Measurements from ENCODE around the gene ITPKA. TPM values are rescaled to one million over a fixed set of nuclear protein-coding genes. Genes with fewer than 3 reads are reported as not detected.
A peak's percentile ranks its signal among the peaks of the same experiment; 100 is the strongest.
"Not testable (repeated sequence)": the region's sequence is repeated elsewhere in the genome, so short reads cannot be mapped to it uniquely, and the experiment has no call there.

Gene ITPKA
- polyA plus RNA-seq (ENCODE audit: insufficient read length in 4 of 4) = under 1 TPM; 0.53 to 0.95 (median 0.63) TPM

DNA sequence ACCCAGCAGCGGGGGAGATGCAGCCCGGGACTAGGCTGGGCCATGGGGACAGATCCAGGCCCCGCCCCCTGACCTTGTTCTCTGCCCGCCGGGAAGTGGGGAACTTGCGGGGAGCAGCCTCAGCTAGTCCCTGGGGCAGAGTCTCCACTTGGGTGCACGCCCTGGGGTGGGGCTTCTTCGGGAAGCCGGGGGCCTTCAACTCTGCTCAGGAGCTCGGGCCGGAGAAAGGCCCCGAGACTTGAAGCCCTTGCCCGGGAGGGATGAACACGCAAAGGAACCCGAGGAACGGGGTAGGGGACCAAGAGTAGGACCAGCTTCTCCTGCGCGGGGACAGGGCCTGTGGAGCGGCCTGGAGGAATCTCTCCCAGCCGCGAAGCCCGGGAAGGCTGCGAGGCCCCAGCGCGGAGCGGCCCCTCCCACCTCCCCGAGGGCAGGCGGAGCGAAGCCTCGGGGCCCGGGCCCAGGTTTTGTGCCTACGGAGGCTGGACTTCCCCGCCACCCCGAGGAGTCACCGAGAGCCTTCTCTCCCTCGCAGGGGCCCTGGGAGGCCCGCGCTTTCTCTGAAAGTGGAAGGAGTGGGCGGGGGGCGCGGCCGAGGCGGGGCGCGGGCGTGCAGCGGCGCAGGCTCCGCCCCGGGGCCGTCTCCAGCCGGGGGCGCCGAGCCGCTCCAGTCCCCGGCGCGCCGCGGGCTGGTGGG lies at the start of gene ITPKA:
TSS of gene ITPKA (plus strand) at position 670 of the 697 bp plus-strand sequence. CDS start 54 bp downstream, outside the sequence.
- no peak for DNase-seq (ENCODE audit: low read depth in 4 of 4, low spot score in 3 of 4)

DNA sequence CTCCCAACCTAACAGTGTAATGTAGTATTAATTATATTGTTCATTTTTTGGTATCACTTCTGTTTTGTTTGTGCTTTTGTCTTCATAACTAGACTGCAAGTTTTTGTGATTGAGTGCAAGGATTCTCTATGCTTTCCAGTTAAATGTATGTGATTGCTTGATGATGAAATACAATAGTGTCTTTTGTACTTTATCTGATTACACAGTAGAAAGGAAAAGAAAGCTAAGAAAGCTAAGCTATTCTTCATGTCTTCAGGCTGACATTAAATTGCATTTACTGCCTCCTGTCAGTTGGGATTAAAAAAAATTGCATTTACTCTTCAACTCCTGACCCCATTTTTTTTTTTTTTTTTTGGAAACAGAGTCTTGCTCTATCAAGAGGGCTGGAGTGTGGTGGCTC lies 48.3 kb upstream of the ITPKA start:
- no peak for DNase-seq (ENCODE audit: low read depth in 4 of 4, low spot score in 3 of 4)

DNA sequence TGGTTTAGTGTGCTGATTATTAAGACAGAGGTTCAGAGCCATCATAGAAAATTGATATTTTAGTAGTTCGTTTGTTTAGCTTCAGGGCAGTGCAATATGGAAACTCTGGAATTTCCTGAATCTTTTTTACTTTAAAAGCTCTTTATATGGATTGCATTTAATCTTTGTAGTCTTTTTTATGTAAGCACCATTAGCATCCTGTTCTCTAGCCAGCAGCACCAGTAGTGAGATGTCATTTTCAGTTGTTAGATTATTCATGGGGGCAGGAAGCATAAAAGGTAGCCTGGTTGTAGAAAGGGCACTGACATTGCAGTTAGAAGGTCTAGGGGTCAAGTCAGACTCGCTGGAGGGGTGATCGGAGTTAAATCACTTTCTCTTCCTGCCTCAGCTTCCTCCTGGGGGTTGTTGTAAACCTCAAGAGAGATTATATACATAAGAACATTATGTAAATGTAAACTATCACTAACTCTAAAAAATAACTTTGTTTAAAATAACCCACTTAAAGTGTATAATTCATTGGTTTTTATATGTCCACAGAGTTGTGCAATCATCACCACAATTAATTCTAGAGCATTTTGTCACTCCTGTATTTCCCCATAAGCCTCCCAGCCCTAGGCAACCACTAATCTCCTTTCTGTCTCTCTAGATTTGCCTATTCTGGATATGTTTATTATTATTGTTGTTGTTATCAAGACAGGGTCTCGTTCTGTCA lies 31.4 kb upstream of the ITPKA start:
- no peak for DNase-seq (ENCODE audit: low read depth in 4 of 4, low spot score in 3 of 4)

DNA sequence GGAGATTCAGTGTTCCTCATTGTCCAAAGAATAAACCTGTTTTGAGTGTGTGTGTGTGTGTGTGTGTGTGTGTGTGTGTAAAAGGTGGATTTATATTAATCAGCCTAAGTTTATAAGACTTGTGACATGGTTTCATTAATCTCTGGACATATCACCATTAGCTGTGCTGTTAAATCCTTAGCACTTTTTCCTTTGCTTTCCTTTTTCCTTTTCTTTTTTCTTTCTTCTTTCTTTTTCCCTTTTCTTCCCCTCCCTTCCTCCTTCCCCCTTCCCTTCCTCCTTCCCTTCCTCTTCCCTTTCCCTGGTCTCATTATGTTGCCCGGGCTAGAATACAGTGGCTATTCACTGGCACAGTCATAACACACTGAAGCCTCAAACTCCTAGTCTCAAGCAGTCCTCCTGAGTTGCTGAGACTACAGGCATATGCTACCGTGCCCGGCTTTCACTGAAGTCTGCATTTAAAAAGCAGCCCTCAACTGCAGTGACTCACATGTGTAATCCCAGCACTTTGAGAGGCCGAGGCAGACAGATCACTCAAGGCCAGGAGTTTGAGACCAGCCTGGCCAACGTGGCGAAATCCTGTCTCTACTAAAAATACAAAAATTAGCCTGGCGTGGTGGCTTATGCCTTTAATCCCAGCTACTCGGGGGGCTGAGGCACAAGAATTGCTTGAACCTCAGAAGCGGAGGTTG lies 28.6 kb upstream of the ITPKA start:
- no peak for DNase-seq (ENCODE audit: low read depth in 4 of 4, low spot score in 3 of 4)

DNA sequence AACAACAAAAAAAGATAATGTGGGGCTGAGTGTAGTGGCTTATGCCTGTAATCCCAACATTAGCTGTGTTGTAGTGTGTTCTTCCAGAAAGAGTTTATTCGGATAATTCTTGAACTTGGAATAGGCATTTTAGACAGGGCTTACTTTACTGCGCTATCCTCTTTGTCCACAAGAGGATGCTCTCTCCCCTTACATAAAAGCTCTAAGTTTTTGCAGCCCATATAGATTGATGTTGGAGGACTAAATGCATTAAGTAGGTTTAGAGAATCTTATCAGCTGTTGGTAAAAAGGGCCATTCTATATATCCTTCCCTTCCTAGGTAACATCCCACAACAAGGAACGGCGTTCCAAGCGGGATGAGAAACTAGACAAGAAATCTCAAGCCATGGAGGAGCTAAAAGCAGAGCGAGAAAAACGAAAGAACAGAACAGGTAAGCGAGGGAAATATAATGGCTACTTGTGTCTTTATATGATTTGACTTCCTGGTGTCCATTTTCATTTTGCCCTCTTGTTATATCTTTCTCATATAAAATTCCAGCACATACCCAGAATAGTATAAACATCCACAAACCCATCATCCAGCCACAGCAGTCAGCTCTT lies 27.8 kb upstream of the ITPKA start:
- DNase-seq (ENCODE audit: low read depth in 4 of 4, low spot score in 3 of 4) = peak in 2 of 4 donors; percentile 17 to 22

DNA sequence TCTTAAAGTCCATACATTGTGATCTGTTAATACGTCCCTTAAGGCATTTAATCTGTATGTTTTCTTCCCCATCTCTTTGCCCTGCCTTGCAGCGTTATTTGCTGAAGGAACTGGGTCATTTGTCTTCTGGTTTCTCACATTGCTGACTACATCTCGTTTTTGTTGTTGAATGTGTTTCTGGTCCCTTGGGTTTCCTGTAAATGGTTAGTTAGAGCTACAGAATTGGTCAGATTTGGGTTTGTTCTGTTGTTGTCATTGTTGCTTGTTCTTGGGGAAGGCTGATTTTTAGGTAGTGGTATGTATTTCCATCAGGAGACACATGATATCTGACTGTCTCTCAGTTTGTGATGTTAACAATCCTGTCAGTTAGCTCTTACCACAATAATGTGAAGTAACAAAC lies 27.0 kb upstream of the ITPKA start:
- no peak for DNase-seq (ENCODE audit: low read depth in 4 of 4, low spot score in 3 of 4)

DNA sequence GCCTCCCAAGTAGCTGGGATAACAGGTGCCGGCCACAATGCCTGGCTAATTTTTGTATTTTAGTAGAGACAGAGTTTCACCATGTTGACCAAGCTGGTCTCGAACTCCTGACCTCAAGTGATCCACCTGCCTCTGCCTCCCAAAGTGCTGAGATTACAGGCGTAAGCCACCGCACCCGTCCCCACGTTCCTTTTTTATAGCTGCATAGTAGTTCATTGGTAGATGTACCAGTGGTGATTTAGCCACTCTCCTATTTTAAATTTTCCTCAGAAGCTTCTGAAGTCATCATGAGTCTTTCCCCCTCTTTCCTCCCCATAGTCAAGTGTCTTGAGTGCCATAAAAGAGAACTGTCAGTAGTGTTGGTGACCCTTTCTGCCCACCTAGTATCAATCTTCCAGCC lies 24.0 kb upstream of the ITPKA start:
- not testable (repeated sequence) for DNase-seq (ENCODE audit: low read depth in 4 of 4, low spot score in 3 of 4)

DNA sequence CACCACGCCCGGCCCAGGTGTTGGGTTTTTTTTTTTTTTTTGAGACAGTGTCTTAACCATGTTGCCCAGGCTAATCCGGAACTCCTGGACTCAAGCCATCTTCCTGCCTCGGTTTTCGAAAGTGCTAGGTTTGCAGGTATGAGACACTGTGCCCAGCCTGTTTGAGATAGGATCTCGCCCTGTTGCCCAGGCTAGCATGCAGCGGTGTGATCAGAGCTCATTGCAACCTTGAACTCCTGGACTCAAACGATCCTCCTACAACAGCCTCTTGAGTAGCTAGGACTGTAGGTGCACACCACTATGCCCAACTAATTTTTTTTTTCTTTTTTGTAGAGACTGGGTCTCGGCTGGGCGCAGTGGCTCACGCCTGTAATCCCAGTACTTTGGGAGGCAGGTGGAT lies 20.3 kb upstream of the ITPKA start:
- DNase-seq (ENCODE audit: low read depth in 4 of 4, low spot score in 3 of 4) = no peak

DNA sequence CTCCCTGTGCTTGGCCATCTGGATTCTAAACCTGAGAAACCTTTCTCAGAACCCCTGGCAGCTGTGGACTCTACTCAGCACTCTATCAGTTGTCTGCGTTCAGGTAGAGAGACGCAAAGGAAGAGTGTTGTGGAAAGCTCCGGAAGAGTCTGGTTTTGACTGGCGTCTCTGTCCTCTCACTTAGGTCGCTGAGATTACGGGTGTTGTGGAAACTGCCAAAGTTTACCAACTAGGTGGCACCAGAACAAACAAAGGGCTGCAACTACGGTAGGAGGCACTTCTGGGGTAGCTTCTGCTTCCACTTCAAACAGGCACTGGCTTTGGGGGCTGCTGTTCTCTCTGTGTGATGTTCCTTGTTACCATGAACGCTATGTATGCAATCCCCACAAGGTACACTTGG lies 19.2 kb upstream of the ITPKA start:
- DNase-seq (ENCODE audit: low read depth in 4 of 4, low spot score in 3 of 4) = no peak

DNA sequence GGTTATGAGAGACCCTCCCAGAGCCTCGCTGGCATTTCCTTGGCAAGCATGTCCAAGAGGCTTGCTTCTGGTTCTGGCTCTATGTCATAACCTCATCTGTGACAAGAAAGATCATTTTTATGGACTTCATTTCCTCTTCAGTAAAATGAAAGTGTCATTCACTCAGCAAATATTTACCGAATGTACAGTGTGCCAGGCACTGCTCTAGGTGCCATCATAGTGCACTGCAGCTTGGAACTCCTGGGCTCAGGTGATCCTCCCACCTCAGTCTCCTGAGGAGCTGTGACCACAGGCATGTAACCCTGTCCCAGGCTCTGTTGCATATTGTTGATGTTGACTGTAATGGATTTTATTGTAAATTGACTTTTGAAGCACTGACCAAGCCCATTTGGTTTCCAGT lies 18.7 kb upstream of the ITPKA start:
- DNase-seq (ENCODE audit: low read depth in 4 of 4, low spot score in 3 of 4) = no peak

DNA sequence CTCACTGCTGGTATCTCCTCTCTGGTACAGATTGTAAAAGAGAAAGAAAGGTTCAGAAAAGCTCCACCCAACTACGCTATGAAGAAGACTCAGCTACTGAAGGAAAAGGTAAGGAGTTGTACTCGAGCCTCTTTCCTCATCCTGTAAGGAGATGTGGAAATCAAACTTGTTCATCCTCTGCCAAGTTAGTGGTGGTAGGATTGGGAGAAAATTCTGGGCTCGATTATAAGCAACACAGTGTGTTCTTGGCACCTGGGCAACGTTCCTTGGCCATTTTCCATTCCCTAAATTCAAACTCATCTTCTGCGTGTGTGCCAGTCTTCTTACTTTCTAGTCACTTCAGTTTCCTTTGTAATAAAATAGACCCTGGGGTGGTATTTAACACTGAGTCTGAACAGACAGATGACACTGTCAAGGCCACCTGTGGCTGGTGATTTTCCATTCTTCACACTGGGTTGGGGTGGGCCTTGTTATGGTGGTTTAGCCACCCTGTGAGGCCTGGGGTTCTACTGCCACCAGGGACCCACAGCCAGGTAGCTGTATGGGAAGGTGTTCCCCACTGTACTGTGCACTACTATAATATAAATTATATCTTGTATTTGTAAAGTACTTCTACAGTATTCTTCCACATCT lies 17.1 kb upstream of the ITPKA start:
- DNase-seq (ENCODE audit: low read depth in 4 of 4, low spot score in 3 of 4) = no peak

DNA sequence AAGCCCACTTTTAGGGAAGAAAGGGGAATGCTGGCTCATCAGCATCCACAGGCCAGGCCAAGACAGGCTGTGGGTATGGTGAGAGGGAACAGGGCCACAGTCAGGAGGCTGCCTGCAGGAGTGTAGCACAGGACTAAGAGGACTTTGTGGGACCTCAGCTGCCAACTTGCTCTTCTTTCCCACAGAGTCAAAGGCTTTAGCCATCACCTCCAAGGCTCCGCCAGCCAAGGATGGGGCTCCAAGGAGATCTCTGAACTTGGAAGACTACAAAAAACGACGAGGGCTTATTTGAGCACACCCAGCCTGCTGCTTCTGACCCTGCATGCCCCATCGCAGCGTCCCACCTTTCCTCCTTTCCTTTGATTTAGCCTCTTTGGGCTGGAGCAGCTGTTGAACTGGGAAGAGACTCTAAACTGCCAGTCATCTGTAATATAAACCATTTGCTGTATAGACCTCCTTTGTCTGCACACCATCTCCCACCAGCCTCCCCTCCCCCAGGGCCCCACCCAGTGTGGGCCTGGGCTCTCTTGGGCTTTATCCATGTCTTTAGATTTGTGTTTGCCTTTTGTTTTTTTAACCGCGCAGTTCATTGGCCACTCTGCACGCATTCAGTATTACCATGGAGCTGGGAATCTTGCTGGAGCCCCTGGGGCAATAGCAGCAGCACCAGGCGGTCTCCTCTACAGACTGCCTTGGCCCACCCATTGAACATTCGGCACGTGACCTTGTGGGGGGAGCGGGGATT lies 13.1 kb upstream of the ITPKA start:
- DNase-seq (ENCODE audit: low read depth in 4 of 4, low spot score in 3 of 4) = no peak

DNA sequence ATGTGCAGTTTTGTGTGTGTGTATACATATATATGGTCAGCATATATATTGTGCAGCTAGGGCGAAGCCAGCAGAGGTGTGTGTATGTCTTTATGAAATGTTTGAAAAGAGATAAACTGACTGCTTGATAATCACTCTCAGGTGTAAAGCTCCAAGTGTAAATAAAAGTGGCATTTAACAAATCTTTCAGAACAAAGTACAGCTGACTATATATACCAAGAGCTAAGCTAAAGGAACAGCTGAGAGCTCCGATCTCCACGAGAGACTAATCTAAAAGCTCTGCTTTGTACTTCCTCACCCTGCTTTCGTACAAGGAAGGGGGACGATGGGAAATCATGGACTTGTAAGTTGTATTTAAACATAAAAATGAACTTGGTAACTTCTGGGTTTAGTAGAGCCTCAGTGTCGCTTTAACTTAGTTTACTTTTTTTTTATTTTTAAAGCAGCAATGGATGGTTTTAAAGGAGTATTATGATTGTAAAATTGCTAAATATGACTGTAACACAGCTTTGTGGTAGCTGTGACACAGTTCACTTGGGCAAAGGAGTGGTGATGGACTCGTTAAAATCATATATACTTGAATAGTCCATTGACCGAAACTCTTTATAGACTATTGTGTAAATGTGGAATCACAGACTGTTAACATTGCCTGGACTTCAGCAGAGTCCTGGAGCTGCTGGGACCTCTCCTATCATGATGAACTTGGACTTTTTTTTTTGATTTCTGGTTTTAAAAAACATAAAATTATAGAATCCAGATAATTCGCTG lies 11.4 kb upstream of the ITPKA start:
- DNase-seq (ENCODE audit: low read depth in 4 of 4, low spot score in 3 of 4) = no peak

DNA sequence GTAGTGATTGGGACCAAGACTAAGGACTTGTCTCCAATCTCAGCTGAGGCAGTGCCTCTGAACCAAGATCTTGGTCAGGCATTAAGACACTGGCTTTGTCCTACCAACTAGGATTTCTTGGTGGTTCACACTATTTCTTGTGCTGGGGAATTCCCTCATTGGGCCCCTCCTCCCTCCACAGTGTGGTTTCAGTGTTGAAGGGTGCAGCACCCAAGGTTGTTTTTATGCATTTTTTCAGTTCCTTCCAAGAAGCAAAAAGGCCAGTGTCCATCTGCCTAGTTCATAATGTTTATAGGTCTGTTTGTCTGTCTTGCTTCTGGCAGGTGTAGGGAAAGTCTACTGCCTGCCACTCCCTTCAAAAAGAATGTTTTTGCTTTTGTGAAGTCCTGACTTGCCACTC lies 10.6 kb upstream of the ITPKA start:
- no peak for DNase-seq (ENCODE audit: low read depth in 4 of 4, low spot score in 3 of 4)

DNA sequence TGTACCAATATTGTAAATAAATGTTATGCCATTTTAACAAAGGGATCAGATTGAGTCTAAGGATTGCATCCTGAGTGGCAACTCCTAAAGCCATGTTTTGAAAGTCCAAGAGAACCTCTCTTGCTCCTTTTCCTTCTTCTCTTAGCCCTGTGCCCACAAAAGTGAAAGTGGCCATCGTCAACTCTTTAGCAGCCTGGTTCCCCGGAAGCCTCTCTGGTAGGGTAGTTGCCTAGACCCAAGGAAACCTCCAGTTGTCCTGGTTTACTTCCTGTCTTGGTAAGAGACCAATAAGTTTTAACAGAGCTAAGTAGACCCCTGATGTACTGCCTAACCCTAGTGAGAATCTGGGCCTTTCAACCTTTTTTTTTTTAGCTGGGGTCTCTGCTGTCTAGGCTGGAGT lies 10.2 kb upstream of the ITPKA start:
- DNase-seq (ENCODE audit: low read depth in 4 of 4, low spot score in 3 of 4) = no peak

DNA sequence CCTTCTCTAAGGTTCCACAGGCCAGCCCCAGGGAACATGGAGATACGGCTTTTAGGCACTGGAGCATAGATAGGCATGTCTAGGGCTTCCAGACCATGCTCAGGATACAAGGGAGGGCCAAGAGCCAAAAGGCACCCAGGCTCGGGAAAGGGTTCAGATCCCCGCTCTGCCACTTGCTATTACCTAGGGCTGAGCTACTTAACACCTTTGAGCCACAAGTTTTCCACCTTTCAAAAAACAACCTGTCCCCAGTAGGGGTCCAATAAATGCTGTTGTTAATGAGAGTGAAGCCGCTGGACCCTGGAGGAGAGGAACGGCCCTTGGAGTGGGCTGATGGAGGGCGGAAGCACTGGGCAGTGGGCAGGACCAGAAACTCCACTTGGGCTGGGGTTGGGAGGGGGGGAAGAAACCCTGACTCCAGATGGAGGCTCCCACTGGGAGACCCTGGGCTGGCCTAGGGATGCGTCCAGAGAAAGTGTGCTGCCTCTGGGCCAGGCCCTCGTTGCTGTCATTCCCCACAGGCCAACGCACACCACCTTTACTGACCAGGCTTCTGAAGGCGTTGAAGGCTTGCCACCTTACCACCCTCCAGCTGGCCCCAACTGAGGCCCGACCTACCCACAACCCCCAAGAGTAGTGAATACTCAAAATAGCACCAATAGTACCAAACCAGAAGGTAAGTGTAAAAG lies 8.6 kb upstream of the ITPKA start:
- no peak for DNase-seq (ENCODE audit: low read depth in 4 of 4, low spot score in 3 of 4)

DNA sequence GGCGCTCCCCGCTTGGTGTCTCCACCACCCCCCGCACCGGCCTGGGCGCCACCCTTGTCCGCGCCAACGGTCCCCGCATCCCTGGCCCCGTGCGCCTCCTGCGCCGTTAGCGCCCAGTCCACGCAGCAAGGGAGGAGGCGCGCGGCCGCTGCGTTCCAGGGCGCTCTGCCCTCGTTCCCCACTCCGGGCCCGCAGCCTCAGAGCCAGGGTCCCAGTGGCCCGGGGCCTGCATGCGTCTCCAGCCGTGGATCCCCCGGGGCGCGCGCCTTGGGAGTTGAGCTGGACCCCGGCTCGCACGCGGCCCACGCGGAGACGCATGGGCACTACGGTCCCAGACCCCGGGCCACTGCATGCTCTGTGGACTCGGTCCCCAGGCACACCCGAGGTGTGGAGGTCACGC lies 7.4 kb upstream of the ITPKA start:
- DNase-seq (ENCODE audit: low read depth in 4 of 4, low spot score in 3 of 4) = no peak

DNA sequence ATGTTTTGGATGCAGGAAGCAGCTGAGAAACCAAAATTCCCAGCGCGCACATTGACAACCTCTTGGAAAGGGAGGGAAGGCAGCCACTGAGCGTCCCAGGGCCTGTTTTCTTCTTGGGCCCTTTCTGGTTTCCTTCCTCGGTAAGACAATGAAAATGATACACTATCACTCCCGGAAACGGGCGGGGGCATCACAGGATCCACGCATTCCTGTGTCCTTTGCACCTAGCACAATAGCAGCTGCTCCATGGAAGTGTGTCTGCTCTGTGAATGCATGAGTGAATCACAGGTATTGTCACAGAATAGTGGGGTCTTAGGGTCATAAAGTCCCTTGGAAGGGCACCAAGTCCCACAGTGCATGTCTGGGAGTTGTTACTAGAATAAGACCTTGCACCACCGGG lies 6.3 kb upstream of the ITPKA start:
- no peak for DNase-seq (ENCODE audit: low read depth in 4 of 4, low spot score in 3 of 4)

DNA sequence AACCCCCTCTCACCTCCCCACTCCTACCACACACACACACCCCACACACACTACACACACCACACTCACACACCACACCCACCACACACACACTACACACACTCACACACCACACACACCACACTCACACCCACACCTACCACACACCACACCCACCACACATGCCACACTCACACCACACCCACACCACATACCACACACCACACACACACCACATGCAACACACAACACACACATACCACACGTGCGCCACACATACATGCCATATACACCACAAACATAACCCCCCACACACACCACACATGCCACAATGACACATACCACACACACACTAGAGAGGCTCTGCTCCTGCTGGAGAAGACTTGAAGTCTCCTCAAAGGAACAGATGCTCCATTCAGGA lies 5.9 kb upstream of the ITPKA start:
- DNase-seq (ENCODE audit: low read depth in 4 of 4, low spot score in 3 of 4) = no peak

Data from left renal pelvis (tissue), 4 donors.